Activated naive CD8-positive, alpha-beta T cell treated with anti-CD3 and anti-CD28 coated beads for 36 hours (primary cell): ENCODE measurements around the gene RPP30. TPM values are rescaled to one million over a fixed set of nuclear protein-coding genes. Genes with fewer than 3 reads are reported as not detected.
A peak's percentile ranks its signal among the peaks of the same experiment; 100 is the strongest.

Experiments
- DNase-seq: peaks from one replicate; pipeline ENCODE4 v3.0.0; 2021
- H3K27ac Mint-ChIP-seq: one replicate; pipeline ENCODE4 v1.8.0; 2022; ENCODE audit warnings: mild to moderate bottlenecking, moderate library complexity, mixed read lengths
- H3K27me3 Mint-ChIP-seq: one replicate; pipeline ENCODE4 v1.8.0; 2022; ENCODE audit warnings: mild to moderate bottlenecking, mixed read lengths
- H3K36me3 Mint-ChIP-seq: one replicate; pipeline ENCODE4 v1.8.0; 2021; ENCODE audit warnings: mild to moderate bottlenecking, mixed read lengths
- H3K4me1 Mint-ChIP-seq: one replicate; pipeline ENCODE4 v1.8.0; 2021; ENCODE audit warnings: mixed read lengths
- H3K4me3 Mint-ChIP-seq: one replicate; pipeline ENCODE4 v1.8.0; 2022; ENCODE audit warnings: mild to moderate bottlenecking, moderate library complexity, mixed read lengths
- H3K9me3 Mint-ChIP-seq: one replicate; pipeline ENCODE4 v1.8.0; 2022; ENCODE audit warnings: mixed read lengths
- total RNA-seq, 2 experiments: library from RNA; stranded (reverse); gene quantifications; one replicate each; pipeline ENCODE4 v1.2.3, GENCODE V29; 2021

Gene RPP30
- total RNA-seq, 2 experiments from 2014 or later, result 81.5 to 88.0 TPM

DNA sequence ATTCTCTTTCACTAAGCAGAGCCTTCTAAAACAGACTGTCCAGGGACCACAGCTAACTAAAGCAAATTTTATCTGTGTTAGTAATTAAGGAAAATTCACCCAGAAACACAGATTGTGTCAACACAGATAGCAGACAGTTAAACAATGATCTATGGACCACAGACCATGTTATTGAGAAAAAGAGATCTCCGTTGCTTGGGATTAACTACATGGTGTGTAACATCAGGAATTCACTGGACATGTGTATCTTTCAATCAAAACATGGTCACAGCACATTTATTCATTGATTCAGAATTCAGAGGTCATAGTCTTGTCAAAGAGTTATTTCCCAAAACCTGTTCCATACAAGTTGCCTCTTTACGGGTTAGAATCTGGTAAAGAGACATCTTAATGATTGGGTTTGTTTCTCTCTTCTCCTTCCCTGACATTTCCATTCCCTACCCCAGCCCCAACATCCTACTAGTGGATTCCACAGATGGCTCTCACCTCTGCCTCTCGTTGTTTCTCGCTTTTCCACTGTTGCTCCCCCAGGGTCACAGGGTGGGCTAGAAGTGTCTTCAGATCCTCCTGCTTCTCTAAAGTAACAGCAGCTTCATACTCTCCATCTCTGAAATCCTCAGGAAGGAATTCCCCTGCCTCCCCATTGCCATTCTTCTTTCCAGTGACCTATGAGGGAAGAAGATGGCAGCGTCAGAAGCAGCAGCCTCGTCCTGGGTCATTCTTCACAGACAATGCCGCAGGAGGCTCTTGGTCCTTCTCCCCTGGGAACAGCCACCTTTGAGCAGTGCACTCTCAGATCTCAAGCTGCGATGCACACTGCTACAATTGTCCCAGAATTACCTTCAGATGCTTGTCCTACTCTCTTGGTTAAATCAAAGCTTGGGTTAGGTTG, 48.2 kb downstream of the RPP30 start:
- no peaks in the 10 kb centered on the region for H3K4me1 Mint-ChIP-seq
- peaks cover 3% of the 10 kb centered on the region for H3K27me3 Mint-ChIP-seq
- no peaks in the 10 kb centered on the region for H3K36me3 Mint-ChIP-seq
- H3K4me3 Mint-ChIP-seq, result no peak overlapping the region
- DNase-seq, result no peak
- no peaks in the 10 kb centered on the region for H3K9me3 Mint-ChIP-seq
- H3K27ac Mint-ChIP-seq, result no peak overlapping the region

DNA sequence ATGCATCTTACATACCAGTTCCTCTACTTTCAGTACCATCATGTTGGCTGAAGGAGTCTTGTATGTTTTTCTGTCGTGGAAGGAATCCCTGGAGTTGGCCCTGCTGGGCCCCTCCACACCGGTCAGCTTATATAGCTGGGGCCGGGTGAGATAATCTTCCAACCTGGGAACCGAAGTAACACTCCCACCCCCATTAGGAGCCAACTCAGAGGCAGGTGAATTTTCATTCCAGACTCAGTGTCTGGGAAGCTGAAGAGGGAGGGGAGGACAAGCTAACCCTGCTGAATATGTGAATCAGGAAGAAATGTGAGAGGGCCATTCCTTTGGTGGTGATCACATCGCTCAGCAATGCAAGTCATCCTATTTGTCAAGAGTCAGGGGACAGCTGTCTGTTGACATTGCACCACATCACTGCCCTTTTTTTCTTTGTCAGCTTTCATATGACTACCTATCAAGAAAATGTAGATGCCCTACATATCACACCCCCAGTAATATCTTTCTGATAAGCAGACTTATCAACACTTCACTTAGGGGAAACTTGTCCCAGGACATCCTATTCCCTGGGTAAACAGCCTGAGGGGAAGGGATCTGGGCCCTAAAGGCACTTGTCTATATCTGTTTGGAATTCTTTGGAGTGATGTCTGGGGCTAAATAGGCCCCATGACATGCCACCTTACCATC, 49.4 kb downstream of the RPP30 start, which contains the start of gene ANKRD1:
Gene ANKRD1, minus strand, starts transcription at position 102 of the 681 bp plus-strand sequence. Its CDS starts 60 bp downstream, at position 42.
- Mint-ChIP-seq H3K27me3 (no peaks in the 10 kb centered on the region), H3K4me3 (no peak within 1 kb of the TSS), H3K9me3 (no peaks in the 10 kb centered on the region), H3K36me3 (no peaks in the 10 kb centered on the region), H3K27ac (no peak within 1 kb of the TSS), H3K4me1 (no peaks in the 10 kb centered on the region)
- DNase-seq, result no peak

DNA sequence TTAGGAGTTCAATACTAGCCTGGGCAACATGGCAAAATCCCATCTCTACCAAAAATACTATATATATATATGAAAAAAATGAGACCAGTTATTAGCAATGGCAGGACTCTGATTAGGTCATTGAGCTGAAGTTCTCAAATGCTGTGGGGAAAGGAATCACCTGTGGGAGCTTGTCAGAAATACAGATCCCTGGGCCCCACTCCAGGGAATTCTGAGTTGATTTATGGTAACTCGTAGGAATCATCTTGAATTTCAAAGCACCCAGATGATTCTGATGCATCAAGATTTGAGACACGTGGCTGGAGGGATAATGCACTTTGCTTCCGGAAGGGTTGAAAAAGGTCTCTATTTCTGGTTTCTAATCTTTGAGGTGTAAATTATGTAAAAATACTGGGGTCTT, 50.1 kb downstream of the RPP30 start:
- no peak for DNase-seq
- H3K36me3 Mint-ChIP-seq, result no peaks in the 10 kb centered on the region
- H3K4me1 Mint-ChIP-seq, result no peaks in the 10 kb centered on the region
- H3K27ac Mint-ChIP-seq, result no peak overlapping the region
- H3K9me3 Mint-ChIP-seq, result no peaks in the 10 kb centered on the region
- H3K4me3 Mint-ChIP-seq, result no peak overlapping the region
- H3K27me3 Mint-ChIP-seq, result peaks cover under 1% of the 10 kb centered on the region

DNA sequence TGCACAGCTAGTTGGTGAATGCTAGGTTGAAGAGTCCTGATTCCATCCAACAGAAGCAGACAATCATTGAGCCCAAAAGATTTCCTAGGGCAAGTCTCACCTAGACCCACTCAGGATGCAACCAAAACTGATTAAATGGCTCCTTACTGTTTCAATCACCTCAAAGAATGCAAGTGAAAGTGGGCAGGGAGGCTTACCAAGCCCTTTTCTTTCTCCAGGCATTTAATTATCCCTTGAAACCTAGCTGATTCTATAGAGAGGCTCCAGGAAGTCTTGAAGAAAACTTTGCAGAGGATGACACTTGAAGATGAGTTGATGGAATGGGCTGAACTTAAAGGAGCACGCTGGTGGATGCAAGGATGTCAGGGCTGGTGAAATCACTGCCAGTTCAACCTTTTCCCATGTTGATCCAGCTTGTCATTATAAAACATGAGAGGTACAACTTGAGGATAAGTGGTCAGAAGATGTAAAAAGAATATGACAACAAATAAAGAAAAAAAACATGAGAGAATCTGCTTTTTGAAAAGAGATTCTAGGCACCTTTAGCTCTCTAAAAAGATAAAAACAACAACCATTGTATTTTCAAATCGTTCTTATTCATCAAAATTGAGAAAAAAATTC, 51.4 kb downstream of the RPP30 start:
- Mint-ChIP-seq H3K36me3 (no peaks in the 10 kb centered on the region), H3K4me1 (no peaks in the 10 kb centered on the region), H3K4me3 (no peak overlapping the region), H3K9me3 (no peaks in the 10 kb centered on the region), H3K27ac (no peak overlapping the region), H3K27me3 (peaks cover 11% of the 10 kb centered on the region)
- DNase-seq, result no peak

DNA sequence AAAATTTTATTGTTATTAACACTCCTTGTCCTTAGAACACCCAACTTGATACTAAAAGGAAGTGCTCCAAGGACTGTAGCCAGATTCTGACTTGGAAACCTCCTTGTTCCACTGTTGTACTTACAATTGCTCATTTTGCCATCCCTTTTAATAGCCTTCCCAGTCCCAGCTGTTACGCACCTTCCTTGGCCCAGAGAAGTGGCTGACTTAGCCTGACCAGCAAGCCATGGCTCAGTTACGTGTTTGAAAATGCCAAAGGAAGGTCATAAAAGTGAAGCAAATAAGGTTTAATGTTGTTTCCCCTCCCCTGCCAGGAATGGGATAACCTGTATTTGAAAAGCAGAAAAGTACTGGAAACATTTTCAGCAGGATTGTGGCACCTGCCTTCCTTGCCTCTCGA, 52.8 kb downstream of the RPP30 start:
- H3K27ac Mint-ChIP-seq, result no peak overlapping the region
- DNase-seq, result no peak
- no peaks in the 10 kb centered on the region for H3K9me3 Mint-ChIP-seq
- H3K36me3 Mint-ChIP-seq, result no peaks in the 10 kb centered on the region
- H3K4me3 Mint-ChIP-seq, result no peak overlapping the region
- peaks cover 16% of the 10 kb centered on the region for H3K27me3 Mint-ChIP-seq
- H3K4me1 Mint-ChIP-seq, result no peaks in the 10 kb centered on the region

DNA sequence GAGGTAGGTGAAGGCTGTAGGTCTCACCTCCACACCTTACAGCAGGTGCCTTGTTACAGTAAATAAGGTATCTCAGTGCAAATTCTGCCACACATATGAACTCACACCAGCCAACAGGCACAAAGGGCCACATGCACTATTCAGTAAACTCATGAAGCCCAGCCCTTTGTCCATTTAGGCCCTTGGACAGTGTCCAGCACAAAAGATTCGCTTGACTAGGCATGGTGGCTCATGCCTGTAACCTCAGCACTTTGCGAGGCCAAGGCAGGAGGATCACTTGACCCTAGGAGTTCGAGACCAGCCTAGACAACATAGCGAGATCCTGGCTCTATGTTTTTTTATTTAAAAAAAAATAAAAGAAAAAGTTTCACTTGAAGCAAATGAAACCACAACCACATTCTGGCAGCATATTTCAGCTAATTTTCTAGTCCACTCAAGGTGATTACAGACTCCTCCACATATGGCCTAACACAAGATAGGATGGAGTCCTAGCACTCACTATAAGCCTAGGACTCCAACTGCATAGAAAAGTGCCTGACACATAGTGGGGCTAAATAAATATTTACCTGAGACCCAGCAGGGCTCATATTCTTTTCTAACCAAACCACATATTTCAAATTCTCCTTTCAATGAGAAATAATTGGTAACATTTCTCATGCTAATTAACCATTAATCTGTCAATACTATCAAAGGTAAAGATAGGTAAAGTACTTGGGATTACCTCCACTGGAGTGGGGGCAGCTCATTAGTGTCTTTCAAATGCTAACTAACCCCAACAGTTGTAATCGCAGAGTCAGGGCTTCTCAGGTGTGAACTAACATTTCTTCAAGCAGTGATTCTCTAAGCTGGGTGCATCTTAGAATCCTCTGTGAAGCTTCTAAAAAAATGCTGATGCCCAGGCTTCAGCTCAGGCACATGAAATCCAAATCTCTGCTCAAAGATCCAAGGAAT, 53.6 kb downstream of the RPP30 start:
- Mint-ChIP-seq H3K9me3 (no peaks in the 10 kb centered on the region), H3K36me3 (no peaks in the 10 kb centered on the region), H3K27me3 (peaks cover 20% of the 10 kb centered on the region), H3K4me1 (no peaks in the 10 kb centered on the region), H3K27ac (no peak overlapping the region), H3K4me3 (no peak overlapping the region)
- no peak for DNase-seq

DNA sequence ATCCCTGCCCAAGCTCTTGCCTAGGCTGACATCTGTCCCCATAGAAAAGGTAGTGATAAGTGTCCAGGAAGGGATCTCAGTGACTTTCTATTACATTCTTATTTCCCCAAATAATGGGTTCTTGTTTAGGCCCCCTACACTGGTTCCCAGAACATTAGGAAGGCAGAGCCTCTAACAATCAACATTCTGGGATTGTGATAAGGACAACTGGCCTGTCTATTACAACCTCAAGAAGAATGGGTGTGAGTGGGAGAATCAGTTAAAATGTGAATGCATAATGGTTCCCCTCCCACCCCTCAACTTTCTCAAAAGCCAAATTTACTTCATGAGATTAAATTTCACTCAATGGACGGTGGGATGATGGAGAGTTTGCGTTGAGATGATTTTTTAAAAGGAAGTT, 55.5 kb downstream of the RPP30 start:
- Mint-ChIP-seq H3K27me3 (peaks cover 23% of the 10 kb centered on the region), H3K27ac (no peak overlapping the region), H3K4me3 (no peak overlapping the region), H3K36me3 (no peaks in the 10 kb centered on the region), H3K4me1 (no peaks in the 10 kb centered on the region), H3K9me3 (no peaks in the 10 kb centered on the region)
- no peak for DNase-seq

DNA sequence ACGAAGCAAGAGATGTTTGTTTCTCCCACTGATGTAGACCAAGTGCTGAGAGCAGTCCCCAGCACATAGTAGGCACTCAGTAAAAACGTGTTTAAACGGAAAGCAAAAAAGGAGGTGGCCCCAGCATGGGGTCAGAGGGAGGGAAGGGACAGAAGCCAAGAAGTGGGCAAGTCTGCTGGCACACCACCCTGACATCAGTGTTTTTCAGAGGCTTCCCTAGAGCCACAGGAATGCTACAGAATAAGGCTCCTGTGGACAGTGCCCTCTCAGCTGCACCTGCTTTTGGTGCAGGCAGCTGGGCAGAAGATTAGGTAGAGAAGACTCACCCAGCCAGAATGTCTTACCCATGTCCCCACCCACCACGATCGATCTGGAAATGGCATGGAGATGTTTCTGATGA, 57.4 kb downstream of the RPP30 start:
- Mint-ChIP-seq H3K27me3 (peaks cover 23% of the 10 kb centered on the region), H3K4me1 (no peaks in the 10 kb centered on the region), H3K9me3 (no peaks in the 10 kb centered on the region), H3K36me3 (no peaks in the 10 kb centered on the region), H3K4me3 (no peak overlapping the region), H3K27ac (no peak overlapping the region)
- DNase-seq, result no peak

DNA sequence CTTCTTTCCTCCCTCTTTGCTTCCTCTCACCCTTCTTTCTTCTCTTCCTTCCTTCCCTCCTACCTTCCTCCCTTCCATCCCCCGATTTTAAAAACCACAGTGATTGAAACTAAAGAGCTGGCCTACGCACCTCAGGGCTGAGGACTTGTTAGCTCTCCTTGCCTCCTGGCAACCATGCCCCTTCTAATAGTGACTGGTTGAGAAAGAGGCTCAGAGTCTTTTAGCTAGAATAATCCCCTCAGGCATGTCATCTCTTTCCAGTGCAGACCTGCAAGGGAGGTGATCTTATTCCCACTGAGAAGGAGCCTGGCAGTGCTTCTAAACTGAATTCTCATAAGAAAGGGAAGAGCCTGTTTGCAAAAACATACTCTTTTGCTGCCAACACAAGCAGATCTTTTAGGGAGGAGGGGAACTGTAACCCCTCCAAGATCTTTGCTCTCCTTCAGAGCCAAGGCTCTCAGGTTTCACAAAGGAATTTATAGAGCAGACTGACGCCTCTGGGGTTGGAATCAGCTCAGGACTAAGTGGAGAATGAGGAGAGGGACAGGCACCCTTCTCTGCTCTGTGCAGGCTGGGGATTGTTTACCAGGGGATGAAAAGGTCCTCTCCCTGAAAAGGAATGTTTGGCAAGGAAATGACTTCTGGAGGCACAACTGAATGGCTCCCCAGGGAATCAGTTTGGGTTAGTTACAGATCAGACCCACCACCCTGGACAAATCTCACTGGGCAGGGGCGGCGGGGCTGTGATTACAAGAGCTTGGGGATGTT, 58.5 kb downstream of the RPP30 start:
- Mint-ChIP-seq H3K9me3 (no peaks in the 10 kb centered on the region), H3K36me3 (no peaks in the 10 kb centered on the region), H3K4me1 (no peaks in the 10 kb centered on the region), H3K27ac (no peak overlapping the region), H3K27me3 (peaks cover 23% of the 10 kb centered on the region), H3K4me3 (no peak overlapping the region)
- DNase-seq, result no peak

DNA sequence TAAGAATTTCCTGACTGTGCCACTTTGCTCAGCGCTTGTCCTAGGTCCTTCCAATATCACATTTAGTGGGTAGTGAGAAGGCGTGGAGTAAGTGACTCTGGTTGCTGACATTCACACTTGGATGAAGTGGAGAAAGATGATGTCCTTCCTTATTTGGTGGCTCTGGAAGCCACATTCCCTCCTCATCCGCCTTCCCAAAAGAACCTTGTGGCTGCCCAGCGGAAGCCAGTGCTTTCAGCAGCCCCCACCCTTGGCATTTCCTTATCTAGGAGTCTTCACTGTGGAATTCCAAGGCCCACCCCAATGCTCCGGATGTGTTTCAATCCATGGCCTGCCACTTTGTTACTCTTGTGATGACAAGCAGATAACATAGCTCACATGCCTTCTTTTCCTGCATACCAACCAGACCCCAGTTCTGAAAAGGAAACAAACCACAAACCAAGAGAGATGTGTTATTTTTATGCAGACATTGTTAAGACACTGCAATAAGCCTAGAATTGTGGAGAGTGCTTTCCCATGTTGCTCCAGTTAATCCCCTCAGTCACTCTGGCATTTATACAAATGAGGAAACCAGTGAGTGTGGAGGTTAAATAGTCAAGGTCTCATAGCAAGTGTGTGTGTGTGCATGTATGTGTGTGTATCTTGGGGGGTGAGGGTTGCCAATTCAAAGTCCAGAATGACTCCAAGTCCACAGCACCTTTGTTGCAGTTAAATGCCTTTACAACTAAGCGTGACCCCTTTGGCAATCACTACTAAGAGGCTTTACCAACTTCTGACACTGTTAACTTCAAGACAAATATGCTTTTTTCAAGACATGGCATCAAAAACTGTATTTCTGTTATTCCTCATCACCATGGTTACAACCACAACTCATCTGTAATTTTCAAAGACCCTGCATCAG, 59.4 kb downstream of the RPP30 start:
- Mint-ChIP-seq H3K4me1 (no peaks in the 10 kb centered on the region), H3K27ac (peak overlapping the region; percentile 26), H3K4me3 (no peak overlapping the region), H3K9me3 (no peaks in the 10 kb centered on the region), H3K27me3 (peaks cover 23% of the 10 kb centered on the region), H3K36me3 (no peaks in the 10 kb centered on the region)
- DNase-seq, result no peak

DNA sequence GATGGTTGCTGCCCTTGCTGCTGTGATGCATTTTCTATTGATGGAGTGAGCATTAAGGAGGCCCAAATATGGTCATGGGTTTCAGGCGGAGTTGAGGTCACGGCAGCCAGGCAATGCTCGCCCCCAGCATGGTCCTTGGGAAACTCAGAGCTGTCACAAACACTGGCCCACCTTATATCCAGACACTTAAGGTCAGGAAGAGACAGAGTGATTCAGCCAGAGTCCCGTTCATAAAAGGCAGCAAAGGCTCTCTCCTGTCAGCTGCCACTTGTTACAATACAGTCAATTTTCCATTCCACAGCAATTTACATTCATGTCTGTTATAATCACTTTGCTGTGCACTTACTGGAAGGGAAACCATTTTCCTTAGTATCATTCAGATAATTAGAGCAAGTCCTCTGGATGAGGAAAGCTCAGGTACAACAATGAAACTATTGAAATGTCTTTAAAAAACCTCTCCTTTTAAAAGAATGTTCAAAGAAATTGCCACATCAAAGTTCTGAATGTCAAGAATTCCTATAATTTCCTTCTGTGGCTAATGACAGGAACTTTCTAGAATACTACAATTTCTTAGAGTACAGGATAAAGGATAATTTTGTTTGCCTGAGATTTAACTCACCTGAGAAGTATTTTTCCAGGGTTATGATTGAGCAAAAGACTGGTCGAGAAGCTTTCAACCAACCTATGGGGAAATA, 64.0 kb downstream of the RPP30 start:
- no peaks in the 10 kb centered on the region for H3K4me1 Mint-ChIP-seq
- no peak overlapping the region for H3K4me3 Mint-ChIP-seq
- H3K9me3 Mint-ChIP-seq, result no peaks in the 10 kb centered on the region
- DNase-seq, result no peak
- H3K27ac Mint-ChIP-seq, result no peak overlapping the region
- peaks cover 3% of the 10 kb centered on the region for H3K27me3 Mint-ChIP-seq
- H3K36me3 Mint-ChIP-seq, result no peaks in the 10 kb centered on the region

DNA sequence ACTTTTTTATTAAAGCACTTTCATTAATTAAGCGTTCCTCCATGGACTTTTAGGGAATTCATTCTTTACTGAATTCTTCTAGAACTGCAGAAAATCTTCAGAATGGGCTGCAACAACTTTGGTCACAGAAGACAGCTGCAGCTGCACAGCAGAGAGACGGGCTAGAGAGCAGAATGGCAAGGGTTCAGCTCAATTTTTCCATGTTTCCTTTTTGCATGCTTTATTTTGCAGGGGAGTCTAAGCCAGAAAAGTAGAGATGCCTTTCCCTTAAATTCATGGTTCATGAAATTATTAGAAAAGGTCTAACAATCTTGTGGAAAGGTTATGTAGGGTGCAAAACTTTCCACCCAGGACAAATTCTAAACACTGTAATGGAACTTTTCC, 64.5 kb downstream of the RPP30 start:
- H3K4me1 Mint-ChIP-seq, result no peaks in the 10 kb centered on the region
- no peaks in the 10 kb centered on the region for H3K9me3 Mint-ChIP-seq
- no peaks in the 10 kb centered on the region for H3K36me3 Mint-ChIP-seq
- no peak overlapping the region for H3K27ac Mint-ChIP-seq
- DNase-seq, result no peak
- no peaks in the 10 kb centered on the region for H3K27me3 Mint-ChIP-seq
- no peak overlapping the region for H3K4me3 Mint-ChIP-seq
